HepG2 (cell line): ENCODE results near the gene TPPP2. TPM values are rescaled to one million over a fixed set of nuclear protein-coding genes. Genes with fewer than 3 reads are reported as not detected.

Experiments
- ATAC-seq: fragments of 200-7000 bp; cut with Tn5 transposase; 3 replicates; pipeline ENCODE4 v1.9.1; 2020; ENCODE audit warnings: mild to moderate bottlenecking, moderate library complexity
- BruUV-seq: library from RNA; stranded (reverse); fragments of 400-500 nt; replicated peaks from 2 replicates; lab custom pipeline; 2021; lab: Mats Ljungman, UMichigan
- CTCF ChIA-PET: fragments of 300-600 bp; formaldehyde crosslinking; extraction: SDS; loops from one replicate; lab custom pipeline; 2021; ENCODE audit warnings: low total read pairs, inconsistent platforms, low intra/inter-chr PET ratio; lab: Yijun Ruan, JAX
- POLR2A ChIA-PET: fragments of 350-600 bp; sonication (Branson Sonifier 250); formaldehyde crosslinking; loops from one replicate; lab custom pipeline; 2020; ENCODE audit warnings: antibody characterized with exemption, inconsistent platforms; lab: Yijun Ruan, JAX
- DNase-seq: peaks from one replicate; pipeline ENCODE4 v3.0.0-alpha.2; 2015; ENCODE audit warnings: low spot score
- FAIRE-seq: peaks from 3 replicates; lab custom pipeline; 2011; peaks lifted over from hg19 to GRCh38; lab: Jason Lieb, UNC
- H2AFZ ChIP-seq: one replicate; pipeline ENCODE4 v1.6.1; 2011; ENCODE audit warnings: low read length, inconsistent platforms
- H3K27ac ChIP-seq: fragments of 300-600 bp; 3 replicates; pipeline ENCODE4 v1.8.0; 2011; ENCODE audit warnings: mixed run types, mild to moderate bottlenecking, mixed read lengths, low read length, inconsistent platforms; ENCODE audit not compliant: insufficient read depth; ENCODE audit errors: extremely low read length
- H3K27me3 ChIP-seq, 2 experiments: fragments of 200-600 bp in 1 of 2; 2 replicates in 1 of 2; 3 replicates in 1 of 2; pipeline versions ENCODE4 v1.6.0 to v1.8.0; 2011; ENCODE audit warnings: low read length in 2 of 2, mild to moderate bottlenecking in 2 of 2, moderate library complexity in 2 of 2, inconsistent platforms in 1 of 2; ENCODE audit not compliant: insufficient read depth in 2 of 2, control insufficient read depth in 1 of 2
- H3K36me3 ChIP-seq, 2 experiments: fragments of 200-600 bp in 1 of 2; replicated peaks in 1 of 2; 2 replicates in 1 of 2; 3 replicates in 1 of 2; pipeline versions ENCODE4 v1.5.1 to v1.8.0; 2011; ENCODE audit warnings: low read length in 2 of 2, inconsistent platforms in 1 of 2; ENCODE audit not compliant: insufficient read depth in 2 of 2, control insufficient read depth in 1 of 2
- H3K4me1 ChIP-seq: 2 replicates; pipeline ENCODE4 v1.5.1; 2012; ENCODE audit warnings: low read length, inconsistent platforms; ENCODE audit not compliant: insufficient read depth
- H3K4me2 ChIP-seq: 2 replicates; pipeline ENCODE4 v1.6.0; 2011; ENCODE audit warnings: low read depth, low read length, inconsistent platforms
- H3K4me3 ChIP-seq, 3 experiments: fragments of 200-600 bp in 1 of 3; sonication (generic), shearing (Covaris generic) in 1 of 3; replicated peaks in 1 of 3; 2 replicates each; pipeline ENCODE4 v1.5.1; 2011 to 2016; ENCODE audit warnings: low read length in 3 of 3, inconsistent platforms in 2 of 3, low read depth in 2 of 3, mild to moderate bottlenecking in 2 of 3, control low read depth in 1 of 3, mixed read lengths in 1 of 3; ENCODE audit not compliant: insufficient read depth in 1 of 3
- H3K79me2 ChIP-seq: one replicate; pipeline ENCODE4 v1.6.1; 2011; ENCODE audit warnings: low read length, inconsistent platforms; ENCODE audit not compliant: insufficient read depth
- H3K9ac ChIP-seq: 2 replicates; pipeline ENCODE4 v1.6.0; 2011; ENCODE audit warnings: mild to moderate bottlenecking, low read depth, low read length, inconsistent platforms; ENCODE audit not compliant: insufficient read depth
- H3K9me3 ChIP-seq: 2 replicates; pipeline ENCODE4 v1.5.1; 2012; ENCODE audit warnings: mild to moderate bottlenecking, low read length
- H4K20me1 ChIP-seq: 2 replicates; pipeline ENCODE4 v1.6.0; 2011; ENCODE audit warnings: inconsistent platforms, mild to moderate bottlenecking, low read length, moderate library complexity; ENCODE audit not compliant: insufficient read depth
- BRD4 ChIP-seq: sonication (generic); formaldehyde crosslinking; IDR thresholded peaks from 2 replicates; pipeline ENCODE4 v1.4.0; 2020; ENCODE audit warnings: missing genetic modification reagents
- ISX ChIP-seq: sonication (generic); formaldehyde crosslinking; conservative IDR thresholded peaks from 2 replicates; pipeline ENCODE4 v1.5.0; 2020; ENCODE audit warnings: missing genetic modification reagents
- KMT2A ChIP-seq: sonication (generic); formaldehyde crosslinking; IDR thresholded peaks from 2 replicates; pipeline ENCODE4 v1.4.0; 2020; ENCODE audit warnings: missing genetic modification reagents
- PCBP2 ChIP-seq: fragments of 200-400 bp; formaldehyde crosslinking; optimal IDR thresholded peaks from 2 replicates; pipeline ENCODE3; 2018; ENCODE audit warnings: low read length, low read depth; ENCODE audit not compliant: poor library complexity, severe bottlenecking
- PLSCR1 ChIP-seq: sonication (generic); formaldehyde crosslinking; IDR thresholded peaks from 2 replicates; pipeline ENCODE4 v1.5.0; 2020; ENCODE audit warnings: missing genetic modification reagents, mild to moderate bottlenecking, borderline replicate concordance
- RXRB ChIP-seq: IDR thresholded peaks from 2 replicates; pipeline ENCODE4 v1.6.1; 2016; ENCODE audit warnings: borderline replicate concordance, missing genetic modification reagents, missing compliant biosample characterization
- STAG1 ChIP-seq: sonication (generic); formaldehyde crosslinking; IDR thresholded peaks from 2 replicates; pipeline ENCODE4 v1.4.0; 2020; ENCODE audit warnings: missing genetic modification reagents
- STAT5B ChIP-seq: sonication (generic); formaldehyde crosslinking; IDR thresholded peaks from 2 replicates; pipeline ENCODE4 v1.4.0; 2020; ENCODE audit warnings: missing genetic modification reagents
- SUZ12 ChIP-seq: fragments of 150-350 bp; IDR thresholded peaks from 2 replicates; pipeline ENCODE4 v1.6.1; 2014; ENCODE audit warnings: low read depth, low read length
- TAF1 ChIP-seq: sonication (generic); formaldehyde crosslinking; IDR thresholded peaks from 2 replicates; pipeline ENCODE4 v1.4.0; 2020; ENCODE audit warnings: missing genetic modification reagents
- TMF1 ChIP-seq: sonication (generic); formaldehyde crosslinking; IDR thresholded peaks from 2 replicates; pipeline ENCODE4 v1.8.1; 2022; ENCODE audit warnings: low read depth, missing genetic modification reagents
- ZFY ChIP-seq: sonication (generic); formaldehyde crosslinking; IDR thresholded peaks from 2 replicates; pipeline ENCODE4 v1.4.0; 2020; ENCODE audit warnings: missing genetic modification reagents
- ZNF232 ChIP-seq: sonication (generic); formaldehyde crosslinking; IDR thresholded peaks from 2 replicates; pipeline ENCODE4 v1.4.0; 2020; ENCODE audit warnings: missing genetic modification reagents, borderline replicate concordance
- ZNF264 ChIP-seq: sonication (generic); formaldehyde crosslinking; IDR thresholded peaks from 2 replicates; pipeline ENCODE4 v1.4.0; 2020; ENCODE audit warnings: missing genetic modification reagents
- ZNF280D ChIP-seq: sonication (generic); formaldehyde crosslinking; IDR thresholded peaks from 2 replicates; pipeline ENCODE4 v1.5.1; 2020; ENCODE audit warnings: mild to moderate bottlenecking, missing genetic modification reagents
- ZNF543 ChIP-seq: sonication (generic); formaldehyde crosslinking; IDR thresholded peaks from 2 replicates; pipeline ENCODE4 v1.4.0; 2020; ENCODE audit warnings: mild to moderate bottlenecking, missing genetic modification reagents
- ZUFSP ChIP-seq: sonication (generic); formaldehyde crosslinking; IDR thresholded peaks from 2 replicates; pipeline ENCODE4 v1.9.0; 2021; ENCODE audit warnings: missing genetic modification reagents, mild to moderate bottlenecking, borderline replicate concordance
- WGBS: methylation state at CpG from one replicate; pipeline ENCODE4 v1.1.6; 2017; ENCODE audit warnings: low lambda C conversion rate; 5-methylcytosine and 5-hydroxymethylcytosine counted together
- in situ Hi-C: cut with HindIII; loops from 2 replicates; pipeline ENCODE4 v1.10.0; 2017; ENCODE audit warnings: low pct_unique_long_range_greater_than_20kb; ENCODE audit not compliant: extremely low pct_ligation_motif_present
- intact Hi-C: fragments of 100-400 bp; cut with micrococcal nuclease; formaldehyde crosslinking; loops from one replicate; pipeline ENCODE4 v1.10.0; 2022; ENCODE audit not compliant: unreplicated experiment
- polyA plus RNA-seq, 8 experiments: library from polyadenylated mRNA; depleted of rRNA in 3 of 8; stranded (reverse) in 7 of 8; unstranded in 1 of 8; fragments of >200 nt; fragmentation: Illumina TruSeq in 4 of 8; extraction: Trizol in 4 of 8; gene quantifications; 2 replicates each; pipeline versions ENCODE4 v1.2.1 to v1.2.3, GENCODE V29; 2011 to 2016; ENCODE audit warnings: low read depth in 4 of 8, missing spikeins in 1 of 8, mixed read lengths in 1 of 8; ENCODE audit not compliant: insufficient read depth in 1 of 8
- total RNA-seq, 5 experiments: library from RNA; depleted of rRNA; stranded (reverse); fragments of >200 nt; fragmentation: Illumina TruSeq; extraction: Trizol; gene quantifications; 2 replicates each; pipeline ENCODE4 v1.2.3, GENCODE V29; 2016; ENCODE audit warnings: low read depth in 1 of 5

The TPPP2 gene
- total and polyA plus RNA-seq, 2 of the 13 experiments (the other 11 are each of a cell fraction or from before 2014, with no cell fraction given), result 0.58 to 4.2 TPM

DNA sequence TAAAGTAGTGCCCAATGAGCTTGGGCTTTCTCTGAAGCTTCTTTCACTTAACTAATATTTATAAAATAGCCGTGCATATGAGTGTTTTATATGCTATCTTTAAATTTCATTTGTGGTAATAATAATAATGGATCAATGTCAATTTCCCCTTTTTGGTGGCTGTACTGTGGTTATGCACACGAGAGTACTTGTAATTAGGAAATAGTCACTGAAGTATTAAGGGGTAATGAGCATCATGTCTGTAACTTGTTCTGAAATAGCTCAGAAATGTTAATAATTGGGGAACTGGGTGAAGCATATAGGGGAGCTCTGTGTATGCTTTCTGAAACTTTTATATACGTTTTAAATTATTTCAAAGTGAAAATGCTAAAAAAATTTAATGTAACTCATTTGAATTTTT, 20.6 kb downstream of the TPPP2 start (continued):
- no peak for TF ChIP-seq PLSCR1 (CRISPR knock-in tag)
- no peak for TF ChIP-seq ISX (CRISPR knock-in tag)
- TF ChIP-seq ZUFSP, result no peak

DNA sequence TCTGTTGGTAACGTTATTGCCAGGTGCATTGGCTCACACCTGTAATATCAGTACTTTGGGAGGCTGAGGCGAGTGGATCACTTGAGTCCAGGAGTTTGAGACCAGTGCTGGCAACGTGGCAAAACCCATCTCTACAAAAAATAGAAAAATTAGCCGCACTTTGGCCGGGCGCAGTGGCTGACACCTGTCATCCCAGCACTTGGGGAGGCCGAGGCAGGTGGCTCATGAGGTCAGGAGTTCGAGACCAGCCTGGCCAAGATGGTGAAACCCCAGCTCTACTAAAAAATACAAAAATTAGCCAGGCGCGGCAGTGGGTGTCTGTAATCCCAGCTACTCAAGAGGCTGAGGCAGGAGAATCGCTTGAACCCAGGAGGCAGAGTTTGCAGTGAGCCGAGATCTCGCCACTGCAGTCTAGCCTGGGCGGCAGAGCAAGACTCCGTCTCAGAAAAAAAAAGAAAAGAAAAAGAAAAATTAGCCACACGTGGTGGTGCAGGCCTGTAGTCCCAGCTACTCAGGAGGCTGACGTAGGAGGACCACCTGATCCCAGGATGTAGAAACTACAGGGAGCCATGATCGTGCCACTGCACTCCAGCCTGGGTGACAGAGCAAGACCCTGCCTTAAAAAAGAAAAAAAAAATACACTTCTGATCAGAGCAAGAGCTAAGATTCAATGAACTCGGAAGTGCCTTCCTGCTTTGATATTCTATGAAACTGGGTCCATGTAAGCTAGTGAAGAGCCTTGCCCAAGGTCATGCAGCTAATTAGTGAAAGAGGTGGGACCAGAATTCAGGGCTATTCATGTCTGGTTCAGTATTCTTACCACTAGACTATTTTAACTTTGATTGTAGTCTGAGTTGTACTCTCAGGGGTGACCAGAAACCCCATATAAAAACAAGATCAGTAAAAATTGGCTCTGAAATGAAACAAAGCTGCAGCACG, 23.4 kb downstream of the TPPP2 start:
- Histone ChIP-seq H3K4me1 (peaks cover 98% of the 10 kb centered on the region), H3K27ac (peak overlapping the region; percentile 92), H3K36me3 (no peaks in the 10 kb centered on the region), H3K27me3 (no peaks in the 10 kb centered on the region), H3K9me3 (no peaks in the 10 kb centered on the region), H3K4me3 (peak overlapping the region in 2 of 3 experiments; percentile 9 to 40; a peak in 1 of 6 replicates), H3K9ac (peak overlapping the region; percentile 72), H3K79me2 (no peaks in the 10 kb centered on the region), H2AFZ (no peak overlapping the region), H4K20me1 (no peaks in the 10 kb centered on the region), H3K4me2 (peak overlapping the region; percentile 71)
- WGBS, result 75% methylated on average over 20 of the region's 20 CpGs
- ATAC-seq, result peak; percentile 3
- FAIRE-seq, result no peak
- CTCF ChIA-PET, result interaction anchor here (1.3 to 3.2 kb wide), 3 partner anchors 13 to 39 kb away, joined by 3 to 12 read pairs (median 6); no protein-coding TSS in a partner anchor
- BruUV-seq, result TSS peak; percentile 75
- POLR2A ChIA-PET, result interaction anchor here (0.8 to 2.1 kb wide), 17 partner anchors 9 to 371 kb away, joined by 3 to 46 read pairs (median 9); partner anchors contain the start of genes ARHGEF40, NDRG2 and RNASE4
- in situ Hi-C loops, result no loop called here
- intact Hi-C loops, result loop anchor here (1.0 to 2.0 kb wide), 4 partner anchors 9 to 28 kb away; partner anchors contain the start of gene NDRG2
- peak; percentile 50 for DNase-seq
- TF ChIP-seq ZFY (CRISPR knock-in tag) (peak; percentile 33; the same call in 1 of the 2 replicates), BRD4 (CRISPR knock-in tag) (no peak), RXRB (CRISPR knock-in tag) (peak; percentile 22; the same call in 1 of the 2 replicates), ZNF280D (CRISPR knock-in tag) (no peak), KMT2A (CRISPR knock-in tag) (no peak), TAF1 (CRISPR knock-in tag) (no peak), ZNF543 (CRISPR knock-in tag) (no peak), SUZ12 (no peak), STAG1 (CRISPR knock-in tag) (no peak), STAT5B (CRISPR knock-in tag) (no peak), TMF1 (no peak), PCBP2 (no peak), ZNF232 (CRISPR knock-in tag) (peak; percentile 20; the same call in 1 of the 2 replicates), ZNF264 (CRISPR knock-in tag) (peak; percentile 15; the same call in 1 of the 2 replicates)
